Left renal pelvis (tissue), 4 donors: Measurements from ENCODE around the gene MON2. TPM values are rescaled to one million over a fixed set of nuclear protein-coding genes. Genes with fewer than 3 reads are reported as not detected.
"Not testable (repeated sequence)": the region's sequence is repeated elsewhere in the genome, so short reads cannot be mapped to it uniquely, and the experiment has no call there.

Experiments
- DNase-seq, 4 donors: peaks; one replicate each; pipeline ENCODE4 v3.0.0-alpha.2; 2013; ENCODE audit warnings: low read depth in 4 of 4, low spot score in 3 of 4
- polyA plus RNA-seq, 4 donors: library from polyadenylated mRNA; unstranded; fragments of 120-200 nt; gene quantifications; one replicate each; pipeline ENCODE4 v1.2.1, GENCODE V29; 2013; ENCODE audit not compliant: insufficient read length in 4 of 4

The MON2 gene
- polyA plus RNA-seq, 4 donors = 59.9 to 71.9 (median 60.5) TPM

- DNase-seq = no peak
Measured at GRCh38 chr12:62472472-62472871, 5.8 kb downstream of the MON2 start.

- DNase-seq = no peak
Measured at GRCh38 chr12:62481843-62482540, 15.4 kb downstream of the MON2 start.

GRCh38 chr12:62482769-62483168 is 16.1 kb downstream of the MON2 start:
- no peak for DNase-seq

- no peak for DNase-seq
Measured at GRCh38 chr12:62484233-62484632, 17.6 kb downstream of the MON2 start.

- no peak for DNase-seq
Measured at GRCh38 chr12:62505786-62506185, 39.2 kb downstream of the MON2 start.

- DNase-seq = no peak
Measured at GRCh38 chr12:62512901-62513300, 46.3 kb downstream of the MON2 start.

GRCh38 chr12:62514080-62514479 is 47.5 kb downstream of the MON2 start:
- DNase-seq = not testable (repeated sequence)

- DNase-seq = no peak
Measured at GRCh38 chr12:62516927-62517326, 50.3 kb downstream of the MON2 start.

- no peak for DNase-seq
Measured at GRCh38 chr12:62517887-62518286, 51.3 kb downstream of the MON2 start.

- no peak for DNase-seq
Measured at GRCh38 chr12:62519043-62519442, 52.4 kb downstream of the MON2 start.

- DNase-seq = no peak
Measured at GRCh38 chr12:62520361-62520760, 53.7 kb downstream of the MON2 start.

GRCh38 chr12:62522984-62523383 is 56.4 kb downstream of the MON2 start:
- no peak for DNase-seq

- DNase-seq = no peak
Measured at GRCh38 chr12:62523619-62524018, 57.0 kb downstream of the MON2 start.

GRCh38 chr12:62525271-62525670 is 58.6 kb downstream of the MON2 start:
- DNase-seq = no peak

GRCh38 chr12:62530596-62530995 is 64.0 kb downstream of the MON2 start:
- no peak for DNase-seq

- DNase-seq = no peak
Measured at GRCh38 chr12:62532333-62532732, 65.7 kb downstream of the MON2 start.

GRCh38 chr12:62533087-62533754 is 66.6 kb downstream of the MON2 start:
- no peak for DNase-seq

GRCh38 chr12:62533755-62534107 is 67.1 kb downstream of the MON2 start:
- no peak for DNase-seq

GRCh38 chr12:62536546-62536945 is 69.9 kb downstream of the MON2 start:
- DNase-seq = no peak

GRCh38 chr12:62537551-62537950 is 70.9 kb downstream of the MON2 start:
- no peak for DNase-seq

- no peak for DNase-seq
Measured at GRCh38 chr12:62540354-62540753, 73.7 kb downstream of the MON2 start.

- no peak for DNase-seq
Measured at GRCh38 chr12:62542814-62543213, 76.2 kb downstream of the MON2 start.

GRCh38 chr12:62543324-62543723 is 76.7 kb downstream of the MON2 start:
- no peak for DNase-seq
